HG02798 (cell line): ENCODE measurements around the gene GNL1.
"Not testable (repeated sequence)": the region's sequence is repeated elsewhere in the genome, so short reads cannot be mapped to it uniquely, and the experiment has no call there.

Source experiments
- ATAC-seq: cut with Tn5 transposase; IDR thresholded peaks from one replicate; pipeline ENCODE4 v1.9.1; 2021; ENCODE audit warnings: mild to moderate bottlenecking; ENCODE audit not compliant: unreplicated experiment, poor library complexity

GNL1 gene

DNA sequence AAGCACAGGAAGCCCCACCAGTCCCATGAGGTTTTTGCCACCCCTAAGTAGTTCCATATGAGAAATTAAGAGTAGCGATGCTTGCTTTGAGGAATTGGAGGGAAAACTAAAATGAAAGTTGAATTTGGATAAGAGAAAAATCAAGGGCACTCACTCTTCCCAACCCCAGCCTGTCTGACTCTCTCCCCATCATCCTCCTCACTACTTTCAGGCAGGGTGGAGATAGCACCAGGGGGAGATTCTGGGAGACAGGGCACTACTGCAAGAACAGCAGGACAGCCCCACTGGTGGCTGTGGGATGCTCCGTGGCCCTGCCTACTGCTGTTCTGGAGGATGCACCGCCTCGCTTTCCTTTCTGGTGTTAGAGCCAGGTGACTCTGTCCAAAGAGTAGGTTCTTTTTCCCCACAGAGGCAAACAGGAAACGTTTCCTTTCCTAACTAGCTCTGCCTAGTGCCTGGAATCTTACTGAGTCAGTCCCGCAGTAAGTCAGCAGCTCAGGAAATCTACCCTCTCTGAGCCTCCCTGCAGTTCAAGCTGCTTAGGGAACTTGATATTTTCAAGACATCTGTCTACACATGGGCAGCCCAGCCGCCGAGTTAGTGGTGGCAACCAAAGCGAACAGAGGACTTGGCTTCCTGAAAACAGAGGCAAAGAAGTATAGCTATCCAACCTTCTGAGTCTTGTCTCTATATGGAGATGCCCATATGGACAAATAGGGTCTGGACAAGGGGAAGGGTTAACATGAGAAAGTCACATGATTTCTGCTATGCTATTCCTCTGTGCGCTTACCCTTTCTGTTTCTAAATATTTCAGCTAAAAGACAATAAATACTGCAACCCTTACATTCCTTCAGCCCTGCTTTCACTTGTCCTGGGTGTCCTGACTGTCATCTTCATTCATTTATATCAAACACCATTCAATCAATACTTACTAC is 55.6 kb downstream of the GNL1 start:
- no peak for ATAC-seq

DNA sequence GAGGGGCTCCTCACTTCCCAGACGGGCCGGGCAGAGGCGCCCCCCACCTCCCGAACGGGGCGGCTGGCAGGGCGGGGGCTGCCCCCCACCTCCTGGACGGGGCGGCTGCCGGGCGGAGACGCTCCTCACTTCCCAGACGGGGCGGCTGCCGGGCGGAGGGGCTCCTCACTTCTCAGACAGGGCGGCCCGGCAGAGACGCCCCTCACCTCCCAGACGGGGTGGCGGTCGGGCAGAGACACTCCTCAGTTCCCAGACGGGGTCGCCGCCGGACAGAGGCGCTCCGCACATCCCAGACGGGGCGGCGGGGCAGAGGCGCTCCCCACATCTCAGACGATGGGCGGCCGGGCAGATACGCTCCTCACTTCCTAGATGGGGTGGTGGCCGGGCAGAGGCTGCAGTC is 57.6 kb downstream of the GNL1 start:
- not testable (repeated sequence) for ATAC-seq

GRCh38 chr6:30497714-30498113 is 58.6 kb downstream of the GNL1 start:
- no peak for ATAC-seq

- not testable (repeated sequence) for ATAC-seq
Measured at GRCh38 chr6:30497261-30497599, 59.1 kb downstream of the GNL1 start.

GRCh38 chr6:30495993-30496392 is 60.3 kb downstream of the GNL1 start:
- no peak for ATAC-seq

DNA sequence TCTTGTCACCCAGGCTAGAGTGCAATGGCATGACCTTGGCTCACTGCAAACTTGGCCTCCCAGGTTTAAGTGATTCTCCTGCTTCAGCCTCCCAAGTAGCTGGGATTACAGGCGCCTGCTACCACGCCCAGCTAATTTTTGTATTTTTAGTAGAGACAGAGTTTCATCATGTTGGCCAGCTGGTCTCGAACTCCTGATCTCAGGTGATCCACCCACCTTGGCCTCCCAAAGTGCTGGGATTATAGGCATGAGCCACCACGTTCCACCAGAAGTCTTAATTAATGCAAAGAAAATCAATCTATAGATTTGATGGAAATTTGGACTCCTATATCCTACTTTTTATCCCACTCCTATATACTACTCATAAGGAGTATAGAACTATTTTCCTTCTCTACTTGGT is 61.2 kb downstream of the GNL1 start:
- ATAC-seq = not testable (repeated sequence)

- no peak for ATAC-seq
Measured at GRCh38 chr6:30494291-30494861, 61.9 kb downstream of the GNL1 start.

DNA sequence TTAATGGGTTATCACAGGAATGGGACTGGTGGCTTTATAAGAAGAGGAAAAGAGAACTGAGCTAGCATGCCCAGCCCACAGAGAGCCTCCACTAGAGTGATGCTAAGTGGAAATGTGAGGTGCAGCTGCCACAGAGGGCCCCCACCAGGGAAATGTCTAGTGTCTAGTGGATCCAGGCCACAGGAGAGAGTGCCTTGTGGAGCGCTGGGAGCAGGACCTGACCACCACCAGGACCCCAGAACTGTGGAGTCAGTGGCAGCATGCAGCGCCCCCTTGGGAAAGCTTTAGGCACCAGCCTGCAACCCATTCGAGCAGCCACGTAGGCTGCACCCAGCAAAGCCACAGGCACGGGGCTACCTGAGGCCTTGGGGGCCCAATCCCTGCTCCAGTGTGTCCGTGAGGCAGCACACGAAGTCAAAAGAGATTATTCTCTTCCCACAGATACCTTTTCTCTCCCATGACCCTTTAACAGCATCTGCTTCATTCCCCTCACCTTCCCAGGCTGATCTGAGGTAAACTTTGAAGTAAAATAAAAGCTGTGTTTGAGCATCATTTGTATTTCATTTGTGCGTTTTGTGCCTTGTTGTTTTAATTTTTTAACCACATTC is 62.5 kb downstream of the GNL1 start:
- no peak for ATAC-seq

DNA sequence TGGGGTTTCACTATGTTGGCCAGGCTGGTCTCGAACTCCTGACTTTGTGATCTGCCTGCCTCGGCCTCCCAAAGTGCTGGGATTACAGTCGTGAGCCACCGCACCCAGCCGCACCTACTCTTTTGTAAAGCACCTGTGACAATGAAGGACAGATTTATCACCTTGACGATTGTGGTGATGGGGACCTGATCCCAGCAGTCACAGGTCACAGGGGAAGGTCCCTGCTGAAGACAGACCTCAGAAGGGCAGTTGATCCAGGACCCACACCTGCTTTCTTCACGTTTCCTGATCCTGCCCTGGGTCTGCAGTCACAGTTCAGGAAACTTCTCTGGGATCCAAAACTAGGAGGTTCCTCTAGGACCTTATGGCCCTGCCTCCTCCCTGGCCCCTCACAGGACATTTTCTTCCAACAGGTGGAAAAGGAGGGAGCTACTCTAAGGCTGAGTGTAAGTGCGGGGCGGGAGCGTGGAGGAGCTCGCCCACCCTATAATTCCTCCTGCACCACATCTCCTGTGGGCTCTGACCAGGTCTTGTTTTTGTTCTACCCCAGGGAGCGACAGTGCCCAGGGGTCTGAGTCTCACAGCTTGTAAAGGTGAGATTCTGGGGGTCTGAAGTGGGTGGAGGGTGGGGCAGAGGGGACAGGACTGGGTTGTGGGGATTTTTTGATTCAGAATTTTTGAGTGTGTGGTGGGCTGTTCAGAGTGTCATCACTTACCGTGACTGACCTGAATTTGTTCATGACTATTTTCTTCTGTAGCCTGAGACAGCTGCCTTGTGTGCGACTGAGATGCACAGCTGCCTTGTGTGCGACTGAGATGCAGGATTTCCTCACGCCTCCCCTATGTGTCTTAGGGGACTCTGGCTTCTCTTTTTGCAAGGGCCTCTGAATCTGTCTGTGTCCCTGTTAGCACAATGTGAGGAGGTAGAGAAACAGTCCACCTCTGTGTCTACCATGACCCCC is 64.0 kb downstream of the GNL1 start:
- no peak for ATAC-seq
